Heart left ventricle (tissue), 13 donors: ENCODE data around the gene PLN.

Source experiments
- POLR2A ChIP-seq, 2 donors: fragments of 450-650 bp; IDR thresholded peaks; one replicate each; pipeline ENCODE4 v1.6.1; 2017; ENCODE audit warnings: antibody characterized with exemption in 2 of 2, mild to moderate bottlenecking in 2 of 2, moderate library complexity in 2 of 2
- TF ChIP-seq, protein P1 (sequence below), 12 donors: fragments of 200-600 bp; sonication (generic) in 4 of 12; IDR thresholded peaks; one replicate each; pipeline versions ENCODE4 v1.5.0 to v1.8.0; 2018 to 2022; ENCODE audit warnings: antibody characterized with exemption in 12 of 12, mild to moderate bottlenecking in 5 of 12
- donor health status: ischemic (EF 13 %, LVEDD 7.1; RV severe dilation, severe dysfunction).
- donor health status: DM: no; HTN: yes; CAD: no.
- donor health status: DM: no; HTN: no; CAD: no.
- donor health status: ischemic (EF 25% LVEDD 6.9; RV normal size, moderate dysfunction).
- donor health status: ischemic (EF 25% LVEDD 5.7; RV mildly dilated, moderate dysfunction).
- donor health status: ischemic (EF 35%, LVEDD 5.7; RV mildly dilated, moderate dysfunction).
- donor health status: nonischemic (EF 11% LVEDD 7.7; RV severe dilation, severe dysfunction).
- donor health status: DM: yes; HTN: yes; CAD: no.
- donor health status: PGD.
- donor health status: ischemic (EF 29% LVEDD 5.4; RV normal size, mild dysfunction).
- donor health status: nonischemic (EF 23%, LVEDD 6.1; RV moderate dilation, normal function).

DNA sequence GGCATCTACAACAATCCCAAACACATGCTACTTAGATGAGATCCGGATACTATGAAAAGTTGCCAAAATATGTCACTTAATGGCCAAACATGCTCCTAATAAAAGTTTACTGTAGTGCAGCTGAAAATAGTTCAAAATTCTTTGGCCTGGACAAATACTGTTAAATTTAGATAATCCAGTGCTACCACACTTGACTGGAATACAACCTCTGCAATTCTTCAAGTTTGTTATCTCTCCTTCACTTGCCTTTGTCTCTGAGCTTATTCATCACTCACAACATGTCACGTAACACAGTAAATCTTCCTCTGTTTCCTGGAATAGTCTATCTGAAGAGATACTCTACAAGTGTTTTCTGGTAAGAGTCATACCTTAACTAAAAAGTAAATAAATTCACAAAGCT, 10.5 kb upstream of the PLN start:
- TF ChIP-seq, protein P1, sequence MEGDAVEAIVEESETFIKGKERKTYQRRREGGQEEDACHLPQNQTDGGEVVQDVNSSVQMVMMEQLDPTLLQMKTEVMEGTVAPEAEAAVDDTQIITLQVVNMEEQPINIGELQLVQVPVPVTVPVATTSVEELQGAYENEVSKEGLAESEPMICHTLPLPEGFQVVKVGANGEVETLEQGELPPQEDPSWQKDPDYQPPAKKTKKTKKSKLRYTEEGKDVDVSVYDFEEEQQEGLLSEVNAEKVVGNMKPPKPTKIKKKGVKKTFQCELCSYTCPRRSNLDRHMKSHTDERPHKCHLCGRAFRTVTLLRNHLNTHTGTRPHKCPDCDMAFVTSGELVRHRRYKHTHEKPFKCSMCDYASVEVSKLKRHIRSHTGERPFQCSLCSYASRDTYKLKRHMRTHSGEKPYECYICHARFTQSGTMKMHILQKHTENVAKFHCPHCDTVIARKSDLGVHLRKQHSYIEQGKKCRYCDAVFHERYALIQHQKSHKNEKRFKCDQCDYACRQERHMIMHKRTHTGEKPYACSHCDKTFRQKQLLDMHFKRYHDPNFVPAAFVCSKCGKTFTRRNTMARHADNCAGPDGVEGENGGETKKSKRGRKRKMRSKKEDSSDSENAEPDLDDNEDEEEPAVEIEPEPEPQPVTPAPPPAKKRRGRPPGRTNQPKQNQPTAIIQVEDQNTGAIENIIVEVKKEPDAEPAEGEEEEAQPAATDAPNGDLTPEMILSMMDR (IDR thresholded peaks at IDR 0.05), result no peak
- no peak for TF ChIP-seq POLR2A (IDR thresholded peaks at IDR 0.05)
